ENCODE results near the gene CCL14. TPM values are rescaled to one million over a fixed set of nuclear protein-coding genes. Genes with fewer than 3 reads are reported as not detected.

The CCL14 gene
- total RNA-seq, 4 donors from 2014 or later, result 33.5 to 48.7 (median 46.5) TPM

DNA sequence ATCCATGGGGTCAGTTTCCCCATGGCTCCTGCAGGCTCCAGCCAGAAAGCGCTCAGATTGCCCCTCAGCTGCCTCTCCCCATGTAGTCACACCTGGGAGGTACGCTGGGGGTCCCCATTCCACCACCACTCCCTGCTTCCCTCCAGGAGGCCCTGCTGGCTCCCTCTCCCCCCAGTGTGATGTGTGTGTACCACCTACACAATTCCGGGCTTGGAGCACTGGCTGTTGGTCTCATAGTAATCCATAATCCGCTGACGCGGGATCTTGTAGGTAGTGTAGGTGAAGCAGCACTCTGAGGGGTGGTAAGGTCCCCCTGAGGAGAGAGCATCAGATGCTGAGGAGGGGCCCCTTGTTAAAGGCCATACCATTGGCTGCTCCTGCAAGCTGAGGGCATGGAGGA is 2.4 kb downstream of the CCL14 start:
- TF ChIP-seq, protein P1, sequence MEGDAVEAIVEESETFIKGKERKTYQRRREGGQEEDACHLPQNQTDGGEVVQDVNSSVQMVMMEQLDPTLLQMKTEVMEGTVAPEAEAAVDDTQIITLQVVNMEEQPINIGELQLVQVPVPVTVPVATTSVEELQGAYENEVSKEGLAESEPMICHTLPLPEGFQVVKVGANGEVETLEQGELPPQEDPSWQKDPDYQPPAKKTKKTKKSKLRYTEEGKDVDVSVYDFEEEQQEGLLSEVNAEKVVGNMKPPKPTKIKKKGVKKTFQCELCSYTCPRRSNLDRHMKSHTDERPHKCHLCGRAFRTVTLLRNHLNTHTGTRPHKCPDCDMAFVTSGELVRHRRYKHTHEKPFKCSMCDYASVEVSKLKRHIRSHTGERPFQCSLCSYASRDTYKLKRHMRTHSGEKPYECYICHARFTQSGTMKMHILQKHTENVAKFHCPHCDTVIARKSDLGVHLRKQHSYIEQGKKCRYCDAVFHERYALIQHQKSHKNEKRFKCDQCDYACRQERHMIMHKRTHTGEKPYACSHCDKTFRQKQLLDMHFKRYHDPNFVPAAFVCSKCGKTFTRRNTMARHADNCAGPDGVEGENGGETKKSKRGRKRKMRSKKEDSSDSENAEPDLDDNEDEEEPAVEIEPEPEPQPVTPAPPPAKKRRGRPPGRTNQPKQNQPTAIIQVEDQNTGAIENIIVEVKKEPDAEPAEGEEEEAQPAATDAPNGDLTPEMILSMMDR (IDR thresholded peaks at IDR 0.05; ENCODE audit: low read depth), result no peak

- TF ChIP-seq, protein P1 (IDR thresholded peaks at IDR 0.05; ENCODE audit: low read depth), result no peak
These were observed 3.9 kb downstream of the CCL14 start for GRCh38 chr17:35982409-35983191.

- TF ChIP-seq, protein P1 (IDR thresholded peaks at IDR 0.05; ENCODE audit: low read depth), result no peak
These were observed 4.6 kb downstream of the CCL14 start for GRCh38 chr17:35981908-35982330.

GRCh38 chr17:35981246-35981645 is 5.3 kb downstream of the CCL14 start, which contains the start of gene CCL16:
Gene CCL16, minus strand, starts transcription at chr17:35981497. Its CDS starts 77 bp downstream, at chr17:35981420.
- TF ChIP-seq, protein P1 (IDR thresholded peaks at IDR 0.05; ENCODE audit: low read depth), result no peak

- TF ChIP-seq, protein P1 (IDR thresholded peaks at IDR 0.05; ENCODE audit: low read depth), result no peak
These were observed 8.2 kb downstream of the CCL14 start for GRCh38 chr17:35978346-35978745.

- TF ChIP-seq, protein P1 (IDR thresholded peaks at IDR 0.05; ENCODE audit: low read depth), result no peak
These were observed 9.0 kb downstream of the CCL14 start for GRCh38 chr17:35977509-35977908.

GRCh38 chr17:35973333-35974260 is 12.9 kb downstream of the CCL14 start:
- TF ChIP-seq, protein P1 (IDR thresholded peaks at IDR 0.05; ENCODE audit: low read depth), result no peak

All from subcutaneous adipose tissue (tissue), 4 donors.